GM19025 (cell line): Measurements from ENCODE around the gene OR52E2.

Experiments
- ATAC-seq: cut with Tn5 transposase; IDR thresholded peaks from one replicate; pipeline ENCODE4 v1.9.1; 2021; ENCODE audit warnings: mild to moderate bottlenecking, low read depth, moderate library complexity; ENCODE audit not compliant: unreplicated experiment

The OR52E2 gene

GRCh38 chr11:5021996-5022395, 37.4 kb downstream of the OR52E2 start:
- no peak for ATAC-seq

GRCh38 chr11:5013012-5013411, 46.4 kb downstream of the OR52E2 start:
- no peak for ATAC-seq

DNA sequence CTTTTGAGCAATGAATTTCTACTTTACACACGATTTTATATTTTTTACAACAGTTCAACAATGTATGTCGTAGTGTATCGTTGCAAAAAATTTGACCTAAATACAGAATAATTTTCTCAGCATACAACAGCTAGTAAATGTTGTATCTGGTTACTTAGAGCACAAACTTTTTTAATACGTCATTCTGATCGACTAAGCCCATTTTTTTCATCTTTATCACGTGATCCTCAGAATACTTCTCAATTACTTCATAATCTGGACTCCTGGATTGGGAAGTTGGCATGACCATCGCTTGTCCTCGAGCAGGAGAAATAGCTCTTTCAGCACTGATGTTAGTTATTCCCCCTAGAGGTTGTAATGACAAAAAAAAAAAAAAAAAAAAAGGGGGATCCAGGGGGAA, 48.2 kb downstream of the OR52E2 start:
- ATAC-seq, result no peak
